ENCODE measurements around the gene GAGE12G. TPM values are rescaled to one million over a fixed set of nuclear protein-coding genes. Genes with fewer than 3 reads are reported as not detected.
"Not testable (repeated sequence)": the region's sequence is repeated elsewhere in the genome, so short reads cannot be mapped to it uniquely, and the experiment has no call there.

Gene GAGE12G, protein sequence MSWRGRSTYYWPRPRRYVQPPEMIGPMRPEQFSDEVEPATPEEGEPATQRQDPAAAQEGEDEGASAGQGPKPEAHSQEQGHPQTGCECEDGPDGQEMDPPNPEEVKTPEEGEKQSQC
- polyA plus RNA-seq = not detected

DNA sequence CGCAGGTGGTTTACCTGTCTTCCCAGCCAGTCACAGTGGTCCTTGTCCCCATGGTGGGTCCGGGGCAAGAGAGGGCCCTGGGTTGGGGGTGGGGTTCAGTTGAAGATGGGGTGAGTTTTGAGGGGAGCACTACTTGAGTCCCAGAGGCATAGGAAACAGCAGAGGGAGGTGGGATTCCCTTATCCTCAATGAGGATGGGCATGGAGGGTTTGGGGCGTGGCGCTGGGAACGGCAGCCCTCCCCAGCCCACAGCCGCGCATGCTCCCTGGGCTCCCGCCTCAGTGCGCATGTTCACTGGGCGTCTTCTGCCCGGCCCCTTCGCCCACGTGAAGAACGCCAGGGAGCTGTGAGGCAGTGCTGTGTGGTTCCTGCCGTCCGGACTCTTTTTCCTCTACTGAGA lies at the start of gene GAGE12G:
GAGE12G (plus strand) TSS at position 301 of the 400 bp plus-strand sequence. CDS start 1,155 bp downstream, outside the sequence.
- H3K4me3 ChIP-seq (ENCODE audit: low read depth in 1 of 2, low read length in 2 of 2); H3K36me3 ChIP-seq (ENCODE audit: control insufficient read depth in 2 of 2, insufficient read depth in 2 of 2, low read length in 1 of 2); H3K27me3 ChIP-seq (ENCODE audit: control insufficient read depth in 1 of 2, insufficient read depth in 2 of 2, low read length in 2 of 2); H3K9me3 ChIP-seq (ENCODE audit: control insufficient read depth in 2 of 2, insufficient read depth in 1 of 2, low read depth in 1 of 2, low read length in 1 of 2); H3K27ac ChIP-seq (ENCODE audit: low read depth in 2 of 2, low read length in 1 of 2); H3K4me1 ChIP-seq (ENCODE audit: control insufficient read depth in 2 of 2, insufficient read depth in 2 of 2, low read length in 1 of 2): not testable (repeated sequence)
- no CpG with 5 or more reads among the region's 16 CpGs for WGBS, 2 donors

DNA sequence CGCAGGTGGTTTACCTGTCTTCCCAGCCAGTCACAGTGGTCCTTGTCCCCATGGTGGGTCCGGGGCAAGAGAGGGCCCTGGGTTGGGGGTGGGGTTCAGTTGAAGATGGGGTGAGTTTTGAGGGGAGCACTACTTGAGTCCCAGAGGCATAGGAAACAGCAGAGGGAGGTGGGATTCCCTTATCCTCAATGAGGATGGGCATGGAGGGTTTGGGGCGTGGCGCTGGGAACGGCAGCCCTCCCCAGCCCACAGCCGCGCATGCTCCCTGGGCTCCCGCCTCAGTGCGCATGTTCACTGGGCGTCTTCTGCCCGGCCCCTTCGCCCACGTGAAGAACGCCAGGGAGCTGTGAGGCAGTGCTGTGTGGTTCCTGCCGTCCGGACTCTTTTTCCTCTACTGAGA lies 38.3 kb upstream of the GAGE12G start, which contains the start of gene GAGE12C:
GAGE12C (plus strand) TSS at position 301 of the 400 bp plus-strand sequence. CDS start 1,155 bp downstream, outside the sequence.
- not testable (repeated sequence) for H3K9me3 ChIP-seq (ENCODE audit: control insufficient read depth in 2 of 2, insufficient read depth in 1 of 2, low read depth in 1 of 2, low read length in 1 of 2); H3K27ac ChIP-seq (ENCODE audit: low read depth in 2 of 2, low read length in 1 of 2); H3K4me3 ChIP-seq (ENCODE audit: low read depth in 1 of 2, low read length in 2 of 2); H3K4me1 ChIP-seq (ENCODE audit: control insufficient read depth in 2 of 2, insufficient read depth in 2 of 2, low read length in 1 of 2); H3K27me3 ChIP-seq (ENCODE audit: control insufficient read depth in 1 of 2, insufficient read depth in 2 of 2, low read length in 2 of 2); H3K36me3 ChIP-seq (ENCODE audit: control insufficient read depth in 2 of 2, insufficient read depth in 2 of 2, low read length in 1 of 2)
- no CpG with 5 or more reads among the region's 16 CpGs for WGBS, 2 donors

DNA sequence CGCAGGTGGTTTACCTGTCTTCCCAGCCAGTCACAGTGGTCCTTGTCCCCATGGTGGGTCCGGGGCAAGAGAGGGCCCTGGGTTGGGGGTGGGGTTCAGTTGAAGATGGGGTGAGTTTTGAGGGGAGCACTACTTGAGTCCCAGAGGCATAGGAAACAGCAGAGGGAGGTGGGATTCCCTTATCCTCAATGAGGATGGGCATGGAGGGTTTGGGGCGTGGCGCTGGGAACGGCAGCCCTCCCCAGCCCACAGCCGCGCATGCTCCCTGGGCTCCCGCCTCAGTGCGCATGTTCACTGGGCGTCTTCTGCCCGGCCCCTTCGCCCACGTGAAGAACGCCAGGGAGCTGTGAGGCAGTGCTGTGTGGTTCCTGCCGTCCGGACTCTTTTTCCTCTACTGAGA lies 28.8 kb upstream of the GAGE12G start, which contains the start of gene GAGE12D:
GAGE12D (plus strand) TSS at position 301 of the 400 bp plus-strand sequence. CDS start 1,155 bp downstream, outside the sequence.
- H3K4me3 ChIP-seq (ENCODE audit: low read depth in 1 of 2, low read length in 2 of 2); H3K9me3 ChIP-seq (ENCODE audit: control insufficient read depth in 2 of 2, insufficient read depth in 1 of 2, low read depth in 1 of 2, low read length in 1 of 2); H3K4me1 ChIP-seq (ENCODE audit: control insufficient read depth in 2 of 2, insufficient read depth in 2 of 2, low read length in 1 of 2); H3K27ac ChIP-seq (ENCODE audit: low read depth in 2 of 2, low read length in 1 of 2); H3K27me3 ChIP-seq (ENCODE audit: control insufficient read depth in 1 of 2, insufficient read depth in 2 of 2, low read length in 2 of 2); H3K36me3 ChIP-seq (ENCODE audit: control insufficient read depth in 2 of 2, insufficient read depth in 2 of 2, low read length in 1 of 2): not testable (repeated sequence)
- no CpG with 5 or more reads among the region's 16 CpGs for WGBS, 2 donors

DNA sequence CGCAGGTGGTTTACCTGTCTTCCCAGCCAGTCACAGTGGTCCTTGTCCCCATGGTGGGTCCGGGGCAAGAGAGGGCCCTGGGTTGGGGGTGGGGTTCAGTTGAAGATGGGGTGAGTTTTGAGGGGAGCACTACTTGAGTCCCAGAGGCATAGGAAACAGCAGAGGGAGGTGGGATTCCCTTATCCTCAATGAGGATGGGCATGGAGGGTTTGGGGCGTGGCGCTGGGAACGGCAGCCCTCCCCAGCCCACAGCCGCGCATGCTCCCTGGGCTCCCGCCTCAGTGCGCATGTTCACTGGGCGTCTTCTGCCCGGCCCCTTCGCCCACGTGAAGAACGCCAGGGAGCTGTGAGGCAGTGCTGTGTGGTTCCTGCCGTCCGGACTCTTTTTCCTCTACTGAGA lies 19.2 kb upstream of the GAGE12G start, which contains the start of gene GAGE12E:
GAGE12E (plus strand) TSS at position 301 of the 400 bp plus-strand sequence. CDS start 1,155 bp downstream, outside the sequence.
- not testable (repeated sequence) for H3K9me3 ChIP-seq (ENCODE audit: control insufficient read depth in 2 of 2, insufficient read depth in 1 of 2, low read depth in 1 of 2, low read length in 1 of 2); H3K36me3 ChIP-seq (ENCODE audit: control insufficient read depth in 2 of 2, insufficient read depth in 2 of 2, low read length in 1 of 2); H3K27ac ChIP-seq (ENCODE audit: low read depth in 2 of 2, low read length in 1 of 2); H3K4me1 ChIP-seq (ENCODE audit: control insufficient read depth in 2 of 2, insufficient read depth in 2 of 2, low read length in 1 of 2); H3K4me3 ChIP-seq (ENCODE audit: low read depth in 1 of 2, low read length in 2 of 2); H3K27me3 ChIP-seq (ENCODE audit: control insufficient read depth in 1 of 2, insufficient read depth in 2 of 2, low read length in 2 of 2)
- WGBS, 2 donors = no CpG with 5 or more reads among the region's 16 CpGs

DNA sequence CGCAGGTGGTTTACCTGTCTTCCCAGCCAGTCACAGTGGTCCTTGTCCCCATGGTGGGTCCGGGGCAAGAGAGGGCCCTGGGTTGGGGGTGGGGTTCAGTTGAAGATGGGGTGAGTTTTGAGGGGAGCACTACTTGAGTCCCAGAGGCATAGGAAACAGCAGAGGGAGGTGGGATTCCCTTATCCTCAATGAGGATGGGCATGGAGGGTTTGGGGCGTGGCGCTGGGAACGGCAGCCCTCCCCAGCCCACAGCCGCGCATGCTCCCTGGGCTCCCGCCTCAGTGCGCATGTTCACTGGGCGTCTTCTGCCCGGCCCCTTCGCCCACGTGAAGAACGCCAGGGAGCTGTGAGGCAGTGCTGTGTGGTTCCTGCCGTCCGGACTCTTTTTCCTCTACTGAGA lies 9.7 kb upstream of the GAGE12G start, which contains the start of gene GAGE12F:
GAGE12F (plus strand) TSS at position 301 of the 400 bp plus-strand sequence. CDS start 1,155 bp downstream, outside the sequence.
- no CpG with 5 or more reads among the region's 16 CpGs for WGBS, 2 donors
- H3K36me3 ChIP-seq (ENCODE audit: control insufficient read depth in 2 of 2, insufficient read depth in 2 of 2, low read length in 1 of 2); H3K4me3 ChIP-seq (ENCODE audit: low read depth in 1 of 2, low read length in 2 of 2); H3K9me3 ChIP-seq (ENCODE audit: control insufficient read depth in 2 of 2, insufficient read depth in 1 of 2, low read depth in 1 of 2, low read length in 1 of 2); H3K4me1 ChIP-seq (ENCODE audit: control insufficient read depth in 2 of 2, insufficient read depth in 2 of 2, low read length in 1 of 2); H3K27ac ChIP-seq (ENCODE audit: low read depth in 2 of 2, low read length in 1 of 2); H3K27me3 ChIP-seq (ENCODE audit: control insufficient read depth in 1 of 2, insufficient read depth in 2 of 2, low read length in 2 of 2): not testable (repeated sequence)

DNA sequence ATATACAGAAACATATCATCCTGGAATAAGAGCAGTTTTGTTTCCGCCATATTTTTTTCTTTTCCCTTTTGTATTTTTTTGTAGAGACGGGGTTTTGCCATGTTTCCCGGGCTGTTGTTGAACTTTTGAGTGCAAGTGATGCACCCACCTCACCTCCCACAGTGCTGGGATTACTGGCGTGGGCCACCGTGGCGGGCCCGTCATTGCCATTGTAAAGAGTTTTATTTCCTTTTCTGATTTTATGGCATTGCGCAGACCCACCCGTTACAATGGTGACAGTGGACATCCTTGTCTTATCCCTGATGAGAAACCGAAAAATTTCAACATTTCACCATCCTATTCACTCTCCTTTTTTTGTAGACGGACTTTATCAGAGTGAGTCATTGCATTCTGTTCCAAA lies 1.5 kb upstream of the GAGE12G start:
- not testable (repeated sequence) for H3K36me3 ChIP-seq (ENCODE audit: control insufficient read depth in 2 of 2, insufficient read depth in 2 of 2, low read length in 1 of 2); H3K4me1 ChIP-seq (ENCODE audit: control insufficient read depth in 2 of 2, insufficient read depth in 2 of 2, low read length in 1 of 2); H3K4me3 ChIP-seq (ENCODE audit: low read depth in 1 of 2, low read length in 2 of 2); H3K27ac ChIP-seq (ENCODE audit: low read depth in 2 of 2, low read length in 1 of 2); H3K27me3 ChIP-seq (ENCODE audit: control insufficient read depth in 1 of 2, insufficient read depth in 2 of 2, low read length in 2 of 2); H3K9me3 ChIP-seq (ENCODE audit: control insufficient read depth in 2 of 2, insufficient read depth in 1 of 2, low read depth in 1 of 2, low read length in 1 of 2)
- WGBS, 2 donors = no CpG with 5 or more reads among the region's 11 CpGs

DNA sequence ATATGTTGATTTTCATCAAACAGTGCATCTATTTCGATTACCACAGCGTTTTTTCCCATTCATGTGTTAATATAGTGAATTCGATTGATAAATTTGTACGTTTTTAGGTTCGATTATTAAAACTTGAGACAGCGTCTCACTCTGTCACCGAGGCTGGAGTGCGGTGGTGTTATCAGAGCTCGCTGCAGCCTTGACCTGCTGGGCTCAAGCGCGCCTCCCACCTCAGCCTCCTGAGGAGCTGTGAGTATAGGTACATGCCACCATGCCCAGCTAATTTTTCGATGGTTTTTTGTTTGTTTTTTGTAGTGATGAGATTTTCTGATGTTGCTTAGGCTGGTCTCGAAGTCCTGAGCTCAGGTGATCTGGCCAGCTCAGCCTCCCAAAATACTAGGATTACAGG lies 1.0 kb upstream of the GAGE12G start:
- H3K36me3 ChIP-seq (ENCODE audit: control insufficient read depth in 2 of 2, insufficient read depth in 2 of 2, low read length in 1 of 2); H3K4me3 ChIP-seq (ENCODE audit: low read depth in 1 of 2, low read length in 2 of 2); H3K9me3 ChIP-seq (ENCODE audit: control insufficient read depth in 2 of 2, insufficient read depth in 1 of 2, low read depth in 1 of 2, low read length in 1 of 2); H3K27me3 ChIP-seq (ENCODE audit: control insufficient read depth in 1 of 2, insufficient read depth in 2 of 2, low read length in 2 of 2); H3K4me1 ChIP-seq (ENCODE audit: control insufficient read depth in 2 of 2, insufficient read depth in 2 of 2, low read length in 1 of 2); H3K27ac ChIP-seq (ENCODE audit: low read depth in 2 of 2, low read length in 1 of 2): not testable (repeated sequence)
- no CpG with 5 or more reads among the region's 13 CpGs for WGBS, 2 donors

DNA sequence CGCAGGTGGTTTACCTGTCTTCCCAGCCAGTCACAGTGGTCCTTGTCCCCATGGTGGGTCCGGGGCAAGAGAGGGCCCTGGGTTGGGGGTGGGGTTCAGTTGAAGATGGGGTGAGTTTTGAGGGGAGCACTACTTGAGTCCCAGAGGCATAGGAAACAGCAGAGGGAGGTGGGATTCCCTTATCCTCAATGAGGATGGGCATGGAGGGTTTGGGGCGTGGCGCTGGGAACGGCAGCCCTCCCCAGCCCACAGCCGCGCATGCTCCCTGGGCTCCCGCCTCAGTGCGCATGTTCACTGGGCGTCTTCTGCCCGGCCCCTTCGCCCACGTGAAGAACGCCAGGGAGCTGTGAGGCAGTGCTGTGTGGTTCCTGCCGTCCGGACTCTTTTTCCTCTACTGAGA lies 9.4 kb downstream of the GAGE12G start, which contains the start of gene GAGE12H:
GAGE12H (plus strand) TSS at position 301 of the 400 bp plus-strand sequence. CDS start 1,155 bp downstream, outside the sequence.
- not testable (repeated sequence) for H3K27me3 ChIP-seq (ENCODE audit: control insufficient read depth in 1 of 2, insufficient read depth in 2 of 2, low read length in 2 of 2); H3K27ac ChIP-seq (ENCODE audit: low read depth in 2 of 2, low read length in 1 of 2); H3K4me3 ChIP-seq (ENCODE audit: low read depth in 1 of 2, low read length in 2 of 2); H3K9me3 ChIP-seq (ENCODE audit: control insufficient read depth in 2 of 2, insufficient read depth in 1 of 2, low read depth in 1 of 2, low read length in 1 of 2); H3K36me3 ChIP-seq (ENCODE audit: control insufficient read depth in 2 of 2, insufficient read depth in 2 of 2, low read length in 1 of 2); H3K4me1 ChIP-seq (ENCODE audit: control insufficient read depth in 2 of 2, insufficient read depth in 2 of 2, low read length in 1 of 2)
- WGBS, 2 donors = no CpG with 5 or more reads among the region's 16 CpGs

DNA sequence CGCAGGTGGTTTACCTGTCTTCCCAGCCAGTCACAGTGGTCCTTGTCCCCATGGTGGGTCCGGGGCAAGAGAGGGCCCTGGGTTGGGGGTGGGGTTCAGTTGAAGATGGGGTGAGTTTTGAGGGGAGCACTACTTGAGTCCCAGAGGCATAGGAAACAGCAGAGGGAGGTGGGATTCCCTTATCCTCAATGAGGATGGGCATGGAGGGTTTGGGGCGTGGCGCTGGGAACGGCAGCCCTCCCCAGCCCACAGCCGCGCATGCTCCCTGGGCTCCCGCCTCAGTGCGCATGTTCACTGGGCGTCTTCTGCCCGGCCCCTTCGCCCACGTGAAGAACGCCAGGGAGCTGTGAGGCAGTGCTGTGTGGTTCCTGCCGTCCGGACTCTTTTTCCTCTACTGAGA lies 19.0 kb downstream of the GAGE12G start, which contains the start of gene GAGE2A:
GAGE2A (plus strand) TSS at position 301 of the 400 bp plus-strand sequence. CDS start 1,155 bp downstream, outside the sequence.
- no CpG with 5 or more reads among the region's 16 CpGs for WGBS, 2 donors
- not testable (repeated sequence) for H3K4me3 ChIP-seq (ENCODE audit: low read depth in 1 of 2, low read length in 2 of 2); H3K27ac ChIP-seq (ENCODE audit: low read depth in 2 of 2, low read length in 1 of 2); H3K4me1 ChIP-seq (ENCODE audit: control insufficient read depth in 2 of 2, insufficient read depth in 2 of 2, low read length in 1 of 2); H3K9me3 ChIP-seq (ENCODE audit: control insufficient read depth in 2 of 2, insufficient read depth in 1 of 2, low read depth in 1 of 2, low read length in 1 of 2); H3K27me3 ChIP-seq (ENCODE audit: control insufficient read depth in 1 of 2, insufficient read depth in 2 of 2, low read length in 2 of 2); H3K36me3 ChIP-seq (ENCODE audit: control insufficient read depth in 2 of 2, insufficient read depth in 2 of 2, low read length in 1 of 2)

Measured in esophagus (tissue), 2 donors.